Panc1 (cell line): ENCODE measurements around the gene ABCC10. TPM values are rescaled to one million over a fixed set of nuclear protein-coding genes. Genes with fewer than 3 reads are reported as not detected.

Source experiments
- ATAC-seq: fragments of 200-7000 bp; cut with Tn5 transposase; 2 replicates; pipeline ENCODE4 v1.9.1; 2020; ENCODE audit warnings: mild to moderate bottlenecking, moderate library complexity
- BruUV-seq: library from RNA; stranded (reverse); fragments of 400-500 nt; replicated peaks from 2 replicates; lab custom pipeline; 2021; lab: Mats Ljungman, UMichigan
- CTCF ChIA-PET: fragments of 300-600 bp; sonication (Branson Sonifier 250); formaldehyde crosslinking; loops from one replicate; lab custom pipeline; 2022; ENCODE audit warnings: antibody characterized with exemption; lab: Charles Lee
- POLR2A ChIA-PET: fragments of 300-600 bp; sonication (Branson Sonifier 250); formaldehyde crosslinking; loops from one replicate; lab custom pipeline; 2022; ENCODE audit warnings: antibody characterized with exemption; lab: Charles Lee
- DNase-seq: peaks from one replicate; pipeline ENCODE4 v3.0.0-alpha.2; 2010; ENCODE audit warnings: low read depth, low spot score
- H3K27ac ChIP-seq: 2 replicates; pipeline ENCODE4 v1.5.1; 2011; ENCODE audit warnings: mild to moderate bottlenecking, low read length, inconsistent platforms
- H3K27me3 ChIP-seq: fragments of 200-500 bp; sonication (Bioruptor generic); 2 replicates; pipeline ENCODE4 v1.6.0; 2014; ENCODE audit warnings: low read length, inconsistent platforms; ENCODE audit not compliant: control insufficient read depth, insufficient read depth
- H3K36me3 ChIP-seq: fragments of 200-500 bp; sonication (Bioruptor generic); 2 replicates; pipeline ENCODE4 v1.5.1; 2014; ENCODE audit warnings: inconsistent platforms, mild to moderate bottlenecking, low read length, moderate library complexity; ENCODE audit not compliant: control insufficient read depth, insufficient read depth
- H3K4me1 ChIP-seq: 2 replicates; pipeline ENCODE4 v1.5.1; 2011; ENCODE audit warnings: inconsistent platforms, mild to moderate bottlenecking, low read length, moderate library complexity; ENCODE audit not compliant: control insufficient read depth, insufficient read depth
- H3K4me3 ChIP-seq, 2 experiments: 2 replicates each; pipeline ENCODE4 v1.5.1; 2011 to 2012; ENCODE audit warnings: low read depth in 2 of 2, low read length in 2 of 2, mild to moderate bottlenecking in 2 of 2, inconsistent platforms in 1 of 2, moderate library complexity in 1 of 2
- H3K9me3 ChIP-seq: fragments of 200-500 bp; sonication (Bioruptor generic); 2 replicates; pipeline ENCODE4 v1.5.1; 2014; ENCODE audit warnings: low read depth, mild to moderate bottlenecking, inconsistent platforms, low read length, moderate library complexity; ENCODE audit not compliant: control insufficient read depth, insufficient read depth
- CTCF ChIP-seq: fragments of 450-650 bp; IDR thresholded peaks from 2 replicates; pipeline ENCODE4 v1.5.1; 2017; ENCODE audit warnings: mild to moderate bottlenecking
- POLR2AphosphoS5 ChIP-seq: IDR thresholded peaks from 2 replicates; pipeline ENCODE4 v1.6.1; 2012; ENCODE audit warnings: mild to moderate bottlenecking, low read depth, low read length, moderate library complexity
- REST ChIP-seq, 2 experiments: IDR thresholded peaks; 2 replicates each; pipeline ENCODE4 v1.6.1; 2011 to 2012; ENCODE audit warnings: low read depth in 2 of 2, control low read depth in 1 of 2, low read length in 1 of 2, mild to moderate bottlenecking in 1 of 2, moderate library complexity in 1 of 2; ENCODE audit not compliant: insufficient read depth in 1 of 2
- SIN3A ChIP-seq: IDR thresholded peaks from 2 replicates; pipeline ENCODE4 v1.6.1; 2012; ENCODE audit warnings: low read depth, mild to moderate bottlenecking, low read length, moderate library complexity, borderline replicate concordance; ENCODE audit not compliant: insufficient read depth
- TCF7L2 ChIP-seq: IDR thresholded peaks from 2 replicates; pipeline ENCODE4 v1.6.1; 2011; ENCODE audit warnings: mild to moderate bottlenecking, low read depth, low read length, inconsistent platforms
- in situ Hi-C: cut with HindIII; loops from 2 replicates; pipeline ENCODE4 v1.10.0; 2016; ENCODE audit warnings: low sequenced_read_pairs, low pct_unique_long_range_greater_than_20kb
- intact Hi-C: fragments of 100-400 bp; cut with micrococcal nuclease; formaldehyde crosslinking; loops from one replicate; pipeline ENCODE4 v1.10.0; 2022; ENCODE audit not compliant: unreplicated experiment
- total RNA-seq: library from RNA; stranded (reverse); gene quantifications from one replicate; pipeline ENCODE4 v1.2.1, GENCODE V29; 2021; ENCODE audit not compliant: unreplicated experiment

Gene ABCC10
- total RNA-seq, 1 experiment from 2014 or later: 52.7 TPM

GRCh38 chr6:43394982-43395381 lies 32.4 kb upstream of the ABCC10 start:
- BruUV-seq: no TSS peak
- no peaks in the 10 kb centered on the region for H3K9me3 ChIP-seq
- H3K4me3 ChIP-seq: no peak overlapping the region
- in situ Hi-C loops (no loop called here), intact Hi-C loops (no loop called here)
- ChIA-PET CTCF (interaction anchor here (0.6 to 0.7 kb wide), 2 partner anchors 193 to 471 kb away, joined by 3 to 6 read pairs; no protein-coding TSS in a partner anchor), POLR2A (interaction anchor here (0.6 kb wide), 2 partner anchors 74 to 148 kb away, joined by 4 to 8 read pairs; no protein-coding TSS in a partner anchor)
- no peaks in the 10 kb centered on the region for H3K4me1 ChIP-seq
- no peak for DNase-seq
- H3K36me3 ChIP-seq: no peaks in the 10 kb centered on the region
- no peaks in the 10 kb centered on the region; the same call in 1 of the 2 replicates for H3K27me3 ChIP-seq
- no peak overlapping the region for H3K27ac ChIP-seq
- TF ChIP-seq CTCF: no peak
- TF ChIP-seq REST (IDR thresholded peaks at IDR 0.05; ENCODE audit: insufficient read depth in 1 of 2, low read depth in 2 of 2, low read length in 1 of 2): no peak
- TF ChIP-seq SIN3A: no peak
- no peak for TF ChIP-seq POLR2AphosphoS5
- TF ChIP-seq TCF7L2: no peak
- no peak; the same call in 1 of the 2 replicates for ATAC-seq

- H3K27ac ChIP-seq: no peak overlapping the region
- H3K4me3 ChIP-seq: no peak overlapping the region
- no peaks in the 10 kb centered on the region for H3K4me1 ChIP-seq
- intact Hi-C loops (no loop called here), in situ Hi-C loops (no loop called here)
- POLR2A ChIA-PET: interaction anchor here (0.6 kb wide), 1 partner anchor 149 kb away, joined by 4 read pairs; no protein-coding TSS in a partner anchor
- no TSS peak for BruUV-seq
- H3K36me3 ChIP-seq: no peaks in the 10 kb centered on the region
- no peaks in the 10 kb centered on the region for H3K9me3 ChIP-seq
- H3K27me3 ChIP-seq: no peaks in the 10 kb centered on the region; the same call in 1 of the 2 replicates
- ATAC-seq (no peak), DNase-seq (no peak)
- TF ChIP-seq REST (IDR thresholded peaks at IDR 0.05; ENCODE audit: insufficient read depth in 1 of 2, low read depth in 2 of 2, low read length in 1 of 2) (no peak), CTCF (no peak), TCF7L2 (no peak), SIN3A (no peak)
- CTCF ChIA-PET: interaction anchor here (0.6 to 0.7 kb wide), 2 partner anchors 193 to 472 kb away, joined by 3 to 6 read pairs; no protein-coding TSS in a partner anchor
These were observed 31.6 kb upstream of the ABCC10 start for GRCh38 chr6:43395776-43396175.
